Heart right ventricle (tissue), 16 donors: Measurements from ENCODE around the gene KIAA0825. TPM values are rescaled to one million over a fixed set of nuclear protein-coding genes. Genes with fewer than 3 reads are reported as not detected.

ENCODE experiments used
- ATAC-seq, 8 donors: fragments of 200-7000 bp; cut with Tn5 transposase; one replicate each; pipeline ENCODE4 v1.9.1; 2020; ENCODE audit warnings: mild to moderate bottlenecking in 8 of 8, moderate library complexity in 8 of 8, moderate number of reproducible peaks in 1 of 8
- DNase-seq, 2 donors: peaks; one replicate each; pipeline ENCODE4 v3.0.0-alpha.2; 2020
- H3K27ac ChIP-seq, 10 donors: fragments of 200-600 bp; sonication (generic) in 2 of 10; one replicate each; pipeline versions ENCODE4 v1.5.0 to v1.8.0; 2020 to 2022; ENCODE audit warnings: mild to moderate bottlenecking in 3 of 10
- H3K27me3 ChIP-seq, 7 donors: fragments of 200-600 bp; one replicate each; pipeline ENCODE4 v1.8.0; 2021 to 2022; ENCODE audit warnings: mild to moderate bottlenecking in 2 of 7
- H3K36me3 ChIP-seq, 9 donors: fragments of 200-600 bp; sonication (generic) in 1 of 9; one replicate each; pipeline versions ENCODE4 v1.5.0 to v1.8.0; 2020 to 2022; ENCODE audit warnings: mild to moderate bottlenecking in 2 of 9
- H3K4me1 ChIP-seq, 9 donors: fragments of 200-600 bp; sonication (generic) in 1 of 9; one replicate each; pipeline versions ENCODE4 v1.5.0 to v1.8.0; 2020 to 2022; ENCODE audit warnings: mild to moderate bottlenecking in 4 of 9
- H3K4me3 ChIP-seq, 10 donors: fragments of 200-600 bp; sonication (generic) in 2 of 10; one replicate each; pipeline versions ENCODE4 v1.5.0 to v1.8.0; 2020 to 2022; ENCODE audit warnings: mild to moderate bottlenecking in 7 of 10, moderate library complexity in 2 of 10
- H3K9me3 ChIP-seq, 11 donors: fragments of 200-600 bp in 10 of 11; sonication (generic) in 2 of 11; one replicate each; pipeline versions ENCODE4 v1.5.0 to v1.8.0; 2013 to 2022; ENCODE audit warnings: mild to moderate bottlenecking in 2 of 11, control low read depth in 1 of 11, moderate library complexity in 1 of 11
- CTCF ChIP-seq, 9 donors: fragments of 200-600 bp; sonication (generic) in 2 of 9; IDR thresholded peaks; one replicate each; pipeline versions ENCODE4 v1.5.0 to v1.8.0; 2021 to 2022; ENCODE audit warnings: antibody characterized with exemption in 9 of 9, mild to moderate bottlenecking in 5 of 9, moderate library complexity in 1 of 9
- WGBS, 2 donors: extraction: QIAGEN DNeasy Blood & Tissue Kit; methylation state at CpG; one replicate each; pipeline ENCODE4 v1.1.7; 2013; ENCODE audit warnings: inconsistent platforms in 1 of 2; 5-methylcytosine and 5-hydroxymethylcytosine counted together
- intact Hi-C, 10 donors: fragments of 100-400 bp; cut with DNase I; formaldehyde crosslinking; loops; one replicate each; pipeline versions ENCODE4 v1.11.1 to v1.14.2; 2022
- polyA plus RNA-seq, 2 donors: library from polyadenylated mRNA; stranded (reverse); fragments of 200-250 nt; gene quantifications; one replicate each; pipeline ENCODE4 v1.2.3, GENCODE V29; 2013
- total RNA-seq, 10 donors: library from RNA; stranded (reverse); fragmentation: NEBNext Ultra II Directional in 3 of 10; extraction: Animal tissue kit (Norgen Biotek cat#: 25700) in 3 of 10; gene quantifications; one replicate each; pipeline versions ENCODE4 v1.2.1 to v1.2.4, GENCODE V29; 2021 to 2023
- donor health status: Arrhythmogenic right ventricular cardiomyopathy.
- donor health status: ischemic (EF 13 %, LVEDD 7.1; RV severe dilation, severe dysfunction).
- donor health status: healthy with polysubstance abuse.
- donor health status: DM: no; HTN: yes; CAD: no.
- donor health status: DM: no; HTN: no; CAD: no.
- donor health status: ischemic (EF 25% LVEDD 6.9; RV normal size, moderate dysfunction).
- donor health status: ischemic (EF 25% LVEDD 5.7; RV mildly dilated, moderate dysfunction).
- donor health status: healthy.
- donor health status: DM: yes; HTN: yes; CAD: no.
- donor health status: Ischemic cardiomyopathy.
- donor health status: ischemic (EF 35%, LVEDD 5.7; RV mildly dilated, moderate dysfunction).
- donor health status: nonischemic (EF 11% LVEDD 7.7; RV severe dilation, severe dysfunction).
- donor health status: DM: yes; HTN: yes; CAD: no.
- donor health status: PGD.
- donor health status: ischemic (EF 29% LVEDD 5.4; RV normal size, mild dysfunction).
- donor health status: nonischemic (EF 23%, LVEDD 6.1; RV moderate dilation, normal function).

KIAA0825 gene
- total and polyA plus RNA-seq, 12 donors, result 0.36 to 3.5 (median 2.4) TPM

GRCh38 chr5:94267350-94267899, 351.0 kb downstream of the KIAA0825 start:
- WGBS, 2 donors, result 84 to 86% methylated on average over 4 of the region's 4 CpGs
- TF ChIP-seq CTCF (IDR thresholded peaks at IDR 0.05), result no peak
- Histone ChIP-seq H3K36me3 (no peaks in the 10 kb centered on the region), H3K9me3 (peaks cover 0 to 22% (median 0%) of the 10 kb centered on the region in 11 donors), H3K4me1 (no peaks in the 10 kb centered on the region), H3K27me3 (no peaks in the 10 kb centered on the region), H3K27ac (no peak overlapping the region), H3K4me3 (no peak overlapping the region)
- DNase-seq (no peak), ATAC-seq (no peak)
- intact Hi-C loops, result no loop called here

GRCh38 chr5:94266170-94266569, 352.2 kb downstream of the KIAA0825 start:
- Histone ChIP-seq H3K36me3 (no peaks in the 10 kb centered on the region), H3K4me3 (no peak overlapping the region), H3K4me1 (no peaks in the 10 kb centered on the region), H3K27me3 (no peaks in the 10 kb centered on the region), H3K27ac (no peak overlapping the region), H3K9me3 (peaks cover 0 to 22% (median 0%) of the 10 kb centered on the region in 11 donors)
- no peak for DNase-seq
- no peak for ATAC-seq
- intact Hi-C loops, result no loop called here
- no peak for TF ChIP-seq CTCF (IDR thresholded peaks at IDR 0.05)

GRCh38 chr5:94263068-94263467, 355.3 kb downstream of the KIAA0825 start:
- ATAC-seq (no peak), DNase-seq (no peak)
- intact Hi-C loops, result no loop called here
- Histone ChIP-seq H3K4me1 (no peaks in the 10 kb centered on the region), H3K36me3 (no peaks in the 10 kb centered on the region), H3K27ac (no peak overlapping the region), H3K4me3 (no peak overlapping the region), H3K9me3 (no peaks in the 10 kb centered on the region), H3K27me3 (no peaks in the 10 kb centered on the region)
- WGBS, 2 donors, result 73 to 74% methylated on average over 1 of the region's 1 CpG
- no peak for TF ChIP-seq CTCF (IDR thresholded peaks at IDR 0.05)

- ATAC-seq (no peak), DNase-seq (no peak)
- H3K9me3 ChIP-seq, result no peaks in the 10 kb centered on the region
- no peaks in the 10 kb centered on the region for H3K27me3 ChIP-seq
- intact Hi-C loops, result no loop called here
- 95 to 98% methylated on average over 1 of the region's 1 CpG for WGBS, 2 donors
- TF ChIP-seq CTCF (IDR thresholded peaks at IDR 0.05), result no peak
- H3K4me3 ChIP-seq, result no peak overlapping the region
- H3K36me3 ChIP-seq, result no peaks in the 10 kb centered on the region
- H3K4me1 ChIP-seq, result no peaks in the 10 kb centered on the region
- H3K27ac ChIP-seq, result no peak overlapping the region
Measured at GRCh38 chr5:94260096-94260495, 358.3 kb downstream of the KIAA0825 start.
